Loucy (cell line): ENCODE data around the gene C16orf78.

Source experiments
- EZH2phosphoT487 ChIP-seq: fragments of 200-600 bp; IDR thresholded peaks from 2 replicates; pipeline ENCODE4 v1.6.1; 2018; ENCODE audit warnings: antibody characterized with exemption, mild to moderate bottlenecking, moderate library complexity, borderline replicate concordance
- TF ChIP-seq, protein P1 (sequence below): fragments of 200-600 bp; sonication (generic); conservative IDR thresholded peaks from 2 replicates; pipeline ENCODE4 v1.5.1; 2014; ENCODE audit warnings: mild to moderate bottlenecking, antibody characterized with exemption, low read length

DNA sequence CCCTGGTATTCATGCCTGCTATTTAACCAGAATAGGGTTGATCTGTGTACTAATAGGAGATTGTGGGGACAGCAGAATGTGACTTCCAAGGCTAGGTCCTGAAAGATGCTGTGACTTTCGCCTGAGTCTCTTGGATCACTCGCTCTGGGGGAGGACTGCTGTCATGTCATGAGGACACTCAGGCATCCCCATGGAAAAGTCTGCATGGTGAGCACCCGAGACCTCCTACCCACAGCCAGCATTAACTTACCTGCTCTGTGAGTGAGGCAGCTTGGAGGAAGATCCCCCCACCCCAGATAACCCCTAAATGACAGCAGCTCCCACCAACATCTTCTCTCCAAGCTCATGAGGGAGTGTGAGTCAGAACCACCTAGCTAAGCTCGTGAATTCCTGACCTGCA lies 30.3 kb upstream of the C16orf78 start:
- TF ChIP-seq, protein P1, sequence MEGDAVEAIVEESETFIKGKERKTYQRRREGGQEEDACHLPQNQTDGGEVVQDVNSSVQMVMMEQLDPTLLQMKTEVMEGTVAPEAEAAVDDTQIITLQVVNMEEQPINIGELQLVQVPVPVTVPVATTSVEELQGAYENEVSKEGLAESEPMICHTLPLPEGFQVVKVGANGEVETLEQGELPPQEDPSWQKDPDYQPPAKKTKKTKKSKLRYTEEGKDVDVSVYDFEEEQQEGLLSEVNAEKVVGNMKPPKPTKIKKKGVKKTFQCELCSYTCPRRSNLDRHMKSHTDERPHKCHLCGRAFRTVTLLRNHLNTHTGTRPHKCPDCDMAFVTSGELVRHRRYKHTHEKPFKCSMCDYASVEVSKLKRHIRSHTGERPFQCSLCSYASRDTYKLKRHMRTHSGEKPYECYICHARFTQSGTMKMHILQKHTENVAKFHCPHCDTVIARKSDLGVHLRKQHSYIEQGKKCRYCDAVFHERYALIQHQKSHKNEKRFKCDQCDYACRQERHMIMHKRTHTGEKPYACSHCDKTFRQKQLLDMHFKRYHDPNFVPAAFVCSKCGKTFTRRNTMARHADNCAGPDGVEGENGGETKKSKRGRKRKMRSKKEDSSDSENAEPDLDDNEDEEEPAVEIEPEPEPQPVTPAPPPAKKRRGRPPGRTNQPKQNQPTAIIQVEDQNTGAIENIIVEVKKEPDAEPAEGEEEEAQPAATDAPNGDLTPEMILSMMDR: no peak
- no peak for TF ChIP-seq EZH2phosphoT487
